Liver (tissue), 9 donors: ENCODE data around the gene ESD. TPM values are rescaled to one million over a fixed set of nuclear protein-coding genes. Genes with fewer than 3 reads are reported as not detected.

Source experiments
- DNase-seq: peaks from one replicate; pipeline ENCODE4 v3.0.0-alpha.2; 2017; ENCODE audit warnings: low spot score
- H3K27ac ChIP-seq, 2 donors: one replicate each; pipeline ENCODE4 v1.7.0; 2013; ENCODE audit warnings: inconsistent platforms in 2 of 2, low read length in 2 of 2, control low read depth in 1 of 2, low read depth in 1 of 2, mild to moderate bottlenecking in 1 of 2
- H3K27me3 ChIP-seq, 4 donors: one replicate each; pipeline versions ENCODE4 v1.6.1 to v1.7.0; 2013; ENCODE audit warnings: low read length in 3 of 4, inconsistent platforms in 1 of 4, mild to moderate bottlenecking in 1 of 4, moderate library complexity in 1 of 4; ENCODE audit not compliant: control insufficient read depth in 4 of 4, insufficient read depth in 4 of 4
- H3K36me3 ChIP-seq, 4 donors: one replicate each; pipeline versions ENCODE4 v1.6.1 to v1.7.0; 2013; ENCODE audit warnings: low read length in 3 of 4, mild to moderate bottlenecking in 3 of 4, low read depth in 1 of 4, moderate library complexity in 1 of 4; ENCODE audit not compliant: control insufficient read depth in 4 of 4, insufficient read depth in 3 of 4
- H3K4me1 ChIP-seq, 4 donors: one replicate each; pipeline versions ENCODE4 v1.6.1 to v1.7.0; 2013; ENCODE audit warnings: low read length in 3 of 4, mild to moderate bottlenecking in 3 of 4, moderate library complexity in 1 of 4; ENCODE audit not compliant: control insufficient read depth in 4 of 4, insufficient read depth in 4 of 4
- H3K4me3 ChIP-seq, 3 donors: one replicate each; pipeline versions ENCODE4 v1.6.1 to v1.7.0; 2013; ENCODE audit warnings: low read length in 3 of 3, control low read depth in 1 of 3, low read depth in 1 of 3, mild to moderate bottlenecking in 1 of 3
- H3K9ac ChIP-seq, 2 donors: one replicate each; pipeline ENCODE4 v1.7.0; 2013; ENCODE audit warnings: low read length in 2 of 2, mild to moderate bottlenecking in 2 of 2, moderate library complexity in 2 of 2, control low read depth in 1 of 2, low read depth in 1 of 2
- H3K9me3 ChIP-seq, 4 donors: one replicate each; pipeline versions ENCODE4 v1.6.1 to v1.7.0; 2013; ENCODE audit warnings: low read length in 3 of 4; ENCODE audit not compliant: control insufficient read depth in 4 of 4
- ATF3 ChIP-seq: IDR thresholded peaks from 2 replicates; pipeline ENCODE4 v1.6.1; 2016; ENCODE audit warnings: antibody characterized with exemption
- EGR1 ChIP-seq, 2 donors: IDR thresholded peaks; 2 replicates each; pipeline ENCODE4 v1.6.1; 2016 to 2018; ENCODE audit warnings: antibody characterized with exemption in 2 of 2, low read depth in 2 of 2
- FOXA1 ChIP-seq: IDR thresholded peaks from 2 replicates; pipeline ENCODE4 v1.6.1; 2016; ENCODE audit warnings: antibody characterized with exemption
- FOXA2 ChIP-seq: IDR thresholded peaks from 2 replicates; pipeline ENCODE4 v1.6.1; 2016; ENCODE audit warnings: antibody characterized with exemption
- GABPA ChIP-seq, 2 donors: IDR thresholded peaks in 1 of 2; conservative IDR thresholded peaks in 1 of 2; 2 replicates each; pipeline ENCODE4 v1.6.1; 2016; ENCODE audit warnings: antibody characterized with exemption in 2 of 2, mild to moderate bottlenecking in 1 of 2, moderate library complexity in 1 of 2
- HNF4A ChIP-seq, 2 donors: conservative IDR thresholded peaks; 2 replicates each; pipeline ENCODE4 v1.6.1; 2016; ENCODE audit warnings: antibody characterized with exemption in 2 of 2, mild to moderate bottlenecking in 2 of 2
- HNF4G ChIP-seq: IDR thresholded peaks from 2 replicates; pipeline ENCODE4 v1.6.1; 2016; ENCODE audit warnings: antibody characterized with exemption
- JUND ChIP-seq, 2 donors: IDR thresholded peaks; 2 replicates each; pipeline ENCODE4 v1.6.1; 2016; ENCODE audit warnings: antibody characterized with exemption in 2 of 2
- MAX ChIP-seq: IDR thresholded peaks from 2 replicates; pipeline ENCODE4 v1.6.1; 2016; ENCODE audit warnings: antibody characterized with exemption
- NR2F2 ChIP-seq: IDR thresholded peaks from 2 replicates; pipeline ENCODE4 v1.6.1; 2016; ENCODE audit warnings: antibody characterized with exemption
- RAD21 ChIP-seq, 2 donors: IDR thresholded peaks; 2 replicates each; pipeline ENCODE4 v1.6.1; 2016; ENCODE audit warnings: antibody characterized with exemption in 2 of 2, mild to moderate bottlenecking in 2 of 2
- REST ChIP-seq: IDR thresholded peaks from 2 replicates; pipeline ENCODE4 v1.6.1; 2016; ENCODE audit warnings: antibody characterized with exemption, mild to moderate bottlenecking
- RXRA ChIP-seq, 2 donors: IDR thresholded peaks; 2 replicates each; pipeline ENCODE4 v1.6.1; 2017 to 2018; ENCODE audit warnings: antibody characterized with exemption in 2 of 2, mild to moderate bottlenecking in 1 of 2
- TAF1 ChIP-seq: conservative IDR thresholded peaks from 2 replicates; pipeline ENCODE4 v1.6.1; 2016; ENCODE audit warnings: antibody characterized with exemption, mild to moderate bottlenecking
- YY1 ChIP-seq: IDR thresholded peaks from 2 replicates; pipeline ENCODE4 v1.6.1; 2016; ENCODE audit warnings: antibody characterized with exemption, mild to moderate bottlenecking
- WGBS: extraction: QIAGEN DNeasy Blood & Tissue Kit; methylation state at CpG from one replicate; pipeline ENCODE4 v1.1.7; 2013; 5-methylcytosine and 5-hydroxymethylcytosine counted together
- polyA plus RNA-seq, 2 donors: library from polyadenylated mRNA; stranded (reverse) in 1 of 2; unstranded in 1 of 2; fragments of 200-250 nt in 1 of 2; fragments of >200 nt in 1 of 2; fragmentation: Nextera tagmentation in 1 of 2; extraction: Ambion mirVana in 1 of 2; gene quantifications; one replicate each; pipeline versions ENCODE4 v1.2.1 to v1.2.3, GENCODE V29; 2013 to 2015
- total RNA-seq, 2 donors: library from RNA; depleted of rRNA; stranded (reverse); fragments of >200 nt; gene quantifications; one replicate each; pipeline ENCODE4 v1.2.3, GENCODE V29; 2014
- TF ChIP-seq, protein P1 (sequence below): IDR thresholded peaks from 2 replicates; pipeline ENCODE4 v1.6.1; 2016; ENCODE audit warnings: antibody characterized with exemption
- donor health status: healthy.
- donor health status: healthy.
- donor health status: healthy.
- donor health status: healthy.
- donor health status: healthy.

ESD gene
- total and polyA plus RNA-seq, 4 donors, result 63.3 to 146 (median 72.0) TPM

- H3K9ac ChIP-seq, result no peak overlapping the region
- peaks cover 4 to 29% (median 17%) of the 10 kb centered on the region in 4 donors for H3K36me3 ChIP-seq
- H3K4me3 ChIP-seq, result no peak overlapping the region
- H3K4me1 ChIP-seq, result no peaks in the 10 kb centered on the region
- no peaks in the 10 kb centered on the region for H3K27me3 ChIP-seq
- no peak for DNase-seq
- no peaks in the 10 kb centered on the region for H3K9me3 ChIP-seq
- TF ChIP-seq TAF1, result no peak
- TF ChIP-seq RXRA (IDR thresholded peaks at IDR 0.05), result no peak
- no peak for TF ChIP-seq HNF4G
- no peak for TF ChIP-seq ATF3
- H3K27ac ChIP-seq, result no peak overlapping the region
- WGBS, result 97% methylated on average over 1 of the region's 1 CpG
These were observed 58.2 kb downstream of the ESD start for GRCh38 chr13:46738766-46739165.

DNA sequence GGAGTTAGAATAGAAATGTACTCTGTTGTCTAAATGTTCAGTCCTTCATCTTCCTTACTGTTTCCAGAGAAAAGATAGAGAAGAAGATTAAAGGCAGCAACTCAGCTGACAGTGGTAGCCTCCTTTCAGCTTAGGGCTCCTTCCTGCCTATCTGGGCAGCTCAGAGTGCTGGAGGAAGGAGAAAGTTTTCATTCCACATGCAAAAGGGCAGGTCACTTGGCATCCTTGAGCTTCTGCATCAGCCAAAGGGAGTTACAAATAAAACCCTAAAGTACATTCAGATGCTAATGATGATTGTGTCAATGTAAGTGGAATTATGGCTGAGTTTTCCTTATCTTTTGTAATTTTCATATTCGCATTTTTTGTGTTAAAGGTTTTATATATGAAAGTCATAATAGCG, 58.9 kb downstream of the ESD start:
- Histone ChIP-seq H3K27ac (no peak overlapping the region), H3K9ac (no peak overlapping the region), H3K36me3 (peaks cover 4 to 32% (median 22%) of the 10 kb centered on the region in 4 donors), H3K27me3 (no peaks in the 10 kb centered on the region), H3K9me3 (no peaks in the 10 kb centered on the region), H3K4me3 (no peak overlapping the region), H3K4me1 (no peaks in the 10 kb centered on the region)
- WGBS, result 93% methylated on average over 2 of the region's 2 CpGs
- DNase-seq, result no peak
- TF ChIP-seq HNF4G (no peak), EGR1 (IDR thresholded peaks at IDR 0.05; ENCODE audit: low read depth in 2 of 2) (no peak), RXRA (IDR thresholded peaks at IDR 0.05) (no peak), MAX (no peak)

DNA sequence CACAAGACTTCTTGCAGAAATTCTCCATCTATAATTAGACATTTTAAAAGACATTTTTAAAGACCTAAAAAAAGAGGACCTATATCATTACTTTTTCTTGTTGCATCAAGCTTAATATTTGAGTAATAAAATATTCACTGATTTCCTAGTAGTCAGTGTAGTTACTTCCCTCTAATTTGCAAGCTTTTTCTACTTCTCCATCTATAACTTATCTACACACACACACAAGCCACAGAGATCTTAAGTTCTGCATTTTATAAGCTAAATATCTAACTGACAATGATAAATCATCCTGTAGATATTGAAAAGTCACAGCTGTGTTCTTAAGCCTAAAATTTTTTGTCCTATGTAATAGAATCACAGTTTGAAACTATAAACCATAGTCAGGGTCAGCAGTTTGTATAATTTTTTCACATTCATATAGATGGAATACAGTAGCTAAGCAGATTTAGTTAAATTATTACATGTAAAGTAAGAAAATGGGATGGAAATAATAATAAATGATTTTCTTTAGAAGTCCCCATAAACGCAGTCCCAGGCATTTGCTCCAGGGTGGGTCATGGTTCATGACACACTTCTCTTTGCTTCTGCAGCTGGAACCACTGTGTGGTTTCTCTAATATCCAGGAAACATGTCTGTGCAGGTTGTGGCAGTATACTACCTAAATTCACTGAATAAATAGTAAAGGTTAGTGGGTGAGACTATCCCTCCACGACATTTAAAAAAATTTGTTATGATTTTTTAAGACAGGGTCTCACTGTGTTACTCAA, 60.2 kb downstream of the ESD start:
- TF ChIP-seq FOXA2, result no peak
- no peak for TF ChIP-seq HNF4A (conservative IDR thresholded peaks at IDR 0.05)
- no peak for TF ChIP-seq TAF1
- no peak for TF ChIP-seq MAX
- no peak for TF ChIP-seq GABPA (IDR thresholded peaks at IDR 0.05 in 1 of 2, conservative IDR thresholded peaks at IDR 0.05 in 1 of 2)
- no peak for DNase-seq
- H3K36me3 ChIP-seq, result peaks cover 2 to 35% (median 25%) of the 10 kb centered on the region in 4 donors

DNA sequence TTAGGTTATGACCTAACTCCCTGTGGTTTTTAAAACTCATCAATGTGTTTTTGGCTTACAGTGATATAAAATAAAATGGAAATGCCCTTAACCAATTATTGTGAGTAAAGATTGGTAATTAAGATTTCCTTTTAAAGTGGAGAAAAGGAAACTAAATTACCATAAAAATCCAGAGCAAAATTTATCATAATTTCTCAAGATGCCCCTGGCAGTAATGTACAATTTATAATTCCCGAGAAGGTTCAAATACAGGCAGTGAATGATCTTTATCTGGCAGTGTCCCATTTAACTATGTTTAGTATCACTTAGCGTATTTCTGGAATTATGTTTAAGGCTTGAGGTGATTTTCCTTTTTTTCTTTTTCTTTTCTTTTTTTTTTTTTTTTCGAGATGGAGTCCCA, 61.5 kb downstream of the ESD start:
- H3K4me3 ChIP-seq, result no peak overlapping the region
- H3K27ac ChIP-seq, result no peak overlapping the region
- no peak overlapping the region for H3K9ac ChIP-seq
- no peaks in the 10 kb centered on the region for H3K4me1 ChIP-seq
- H3K9me3 ChIP-seq, result no peaks in the 10 kb centered on the region
- H3K27me3 ChIP-seq, result no peaks in the 10 kb centered on the region
- WGBS, result 97% methylated on average over 3 of the region's 3 CpGs
- peaks cover 6 to 36% (median 22%) of the 10 kb centered on the region in 4 donors for H3K36me3 ChIP-seq
- no peak for DNase-seq
- no peak for TF ChIP-seq FOXA1
- TF ChIP-seq, protein P1, sequence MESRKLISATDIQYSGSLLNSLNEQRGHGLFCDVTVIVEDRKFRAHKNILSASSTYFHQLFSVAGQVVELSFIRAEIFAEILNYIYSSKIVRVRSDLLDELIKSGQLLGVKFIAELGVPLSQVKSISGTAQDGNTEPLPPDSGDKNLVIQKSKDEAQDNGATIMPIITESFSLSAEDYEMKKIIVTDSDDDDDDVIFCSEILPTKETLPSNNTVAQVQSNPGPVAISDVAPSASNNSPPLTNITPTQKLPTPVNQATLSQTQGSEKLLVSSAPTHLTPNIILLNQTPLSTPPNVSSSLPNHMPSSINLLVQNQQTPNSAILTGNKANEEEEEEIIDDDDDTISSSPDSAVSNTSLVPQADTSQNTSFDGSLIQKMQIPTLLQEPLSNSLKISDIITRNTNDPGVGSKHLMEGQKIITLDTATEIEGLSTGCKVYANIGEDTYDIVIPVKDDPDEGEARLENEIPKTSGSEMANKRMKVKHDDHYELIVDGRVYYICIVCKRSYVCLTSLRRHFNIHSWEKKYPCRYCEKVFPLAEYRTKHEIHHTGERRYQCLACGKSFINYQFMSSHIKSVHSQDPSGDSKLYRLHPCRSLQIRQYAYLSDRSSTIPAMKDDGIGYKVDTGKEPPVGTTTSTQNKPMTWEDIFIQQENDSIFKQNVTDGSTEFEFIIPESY, result no peak
- TF ChIP-seq NR2F2, result no peak
- TF ChIP-seq RAD21 (IDR thresholded peaks at IDR 0.05), result no peak
- no peak for TF ChIP-seq YY1
- no peak for TF ChIP-seq HNF4A (conservative IDR thresholded peaks at IDR 0.05)
- TF ChIP-seq JUND (IDR thresholded peaks at IDR 0.05), result no peak
- TF ChIP-seq TAF1, result no peak
- no peak for TF ChIP-seq HNF4G
- TF ChIP-seq MAX, result no peak
- TF ChIP-seq RXRA (IDR thresholded peaks at IDR 0.05), result no peak
- no peak for TF ChIP-seq EGR1 (IDR thresholded peaks at IDR 0.05; ENCODE audit: low read depth in 2 of 2)
- no peak for TF ChIP-seq REST

More for the DNA sequence above, 60.2 kb downstream of the ESD start:
- Histone ChIP-seq H3K27me3 (no peaks in the 10 kb centered on the region), H3K4me3 (no peak overlapping the region), H3K27ac (no peak overlapping the region), H3K9me3 (no peaks in the 10 kb centered on the region), H3K9ac (no peak overlapping the region), H3K4me1 (no peaks in the 10 kb centered on the region)
- 91% methylated on average over 2 of the region's 2 CpGs for WGBS
